H4 (cell line): ENCODE results near the gene PLEKHA5. TPM values are rescaled to one million over a fixed set of nuclear protein-coding genes. Genes with fewer than 3 reads are reported as not detected.

Experiments used
- DNase-seq: peaks from one replicate; pipeline ENCODE4 v3.0.0-alpha.2; 2015; ENCODE audit warnings: low spot score
- total RNA-seq: library from RNA; depleted of rRNA; stranded (reverse); fragments of >200 nt; shearing (Covaris generic); gene quantifications from 2 replicates; pipeline ENCODE4 v1.2.3, GENCODE V29; 2014

PLEKHA5 gene
- total RNA-seq, 1 experiment from 2014 or later, result 18.7 TPM

DNA sequence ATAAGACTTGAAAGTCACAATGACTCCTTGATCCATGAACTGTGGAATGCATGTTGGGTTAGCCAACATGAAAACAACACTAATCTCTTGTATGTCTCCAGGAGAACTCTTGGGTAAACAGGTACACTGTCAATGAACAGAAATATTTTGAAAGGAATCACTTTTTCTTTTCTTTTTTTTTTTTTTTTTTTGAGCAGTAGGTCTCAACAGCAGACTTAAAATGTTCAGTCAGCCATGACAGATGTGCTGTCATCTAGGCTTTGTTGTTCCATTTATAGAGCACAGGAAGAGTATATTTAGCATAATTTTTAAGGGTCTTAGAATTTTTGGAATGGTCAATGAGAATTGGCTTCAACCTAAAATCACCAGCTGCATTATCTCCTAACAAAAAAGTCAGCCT lies 2.3 kb upstream of the PLEKHA5 start:
- DNase-seq, result no peak

DNA sequence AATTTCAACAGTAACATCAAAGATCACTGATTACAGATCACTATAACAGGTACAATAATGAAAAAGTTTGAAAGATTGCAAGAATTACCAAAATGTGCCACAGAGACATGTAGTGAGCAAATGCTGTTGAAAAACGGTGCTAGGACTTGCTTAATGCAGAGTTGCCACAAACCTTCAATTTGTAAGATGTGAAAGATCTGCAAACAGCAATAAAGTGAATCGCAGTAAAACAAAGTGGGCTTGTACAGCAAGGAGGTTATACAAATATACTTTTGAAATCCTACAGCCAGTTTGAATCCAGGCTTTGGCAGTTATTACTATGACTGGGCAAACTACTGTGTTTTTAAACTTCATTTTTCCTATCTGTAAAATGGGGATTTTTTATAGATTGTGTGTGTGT lies 1.0 kb upstream of the PLEKHA5 start:
- no peak for DNase-seq

DNA sequence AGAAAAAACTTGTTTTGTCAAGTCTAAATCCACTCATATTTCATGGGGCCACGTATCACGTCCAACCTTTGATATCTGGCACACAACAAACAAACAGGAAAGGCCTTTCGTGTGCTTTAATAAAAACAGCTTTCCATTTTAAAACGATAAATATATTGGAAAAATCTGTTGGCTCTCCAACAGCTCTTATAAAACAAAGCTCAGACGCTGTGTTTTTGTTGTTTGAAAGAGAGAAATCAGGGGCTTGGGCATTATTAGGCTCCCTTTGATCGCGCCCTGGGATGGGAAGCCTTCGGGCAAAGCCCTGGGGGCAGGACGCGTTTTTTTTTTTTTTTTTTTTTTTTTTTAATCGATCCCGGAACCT lies 429 bp upstream of the PLEKHA5 start:
- no peak for DNase-seq

DNA sequence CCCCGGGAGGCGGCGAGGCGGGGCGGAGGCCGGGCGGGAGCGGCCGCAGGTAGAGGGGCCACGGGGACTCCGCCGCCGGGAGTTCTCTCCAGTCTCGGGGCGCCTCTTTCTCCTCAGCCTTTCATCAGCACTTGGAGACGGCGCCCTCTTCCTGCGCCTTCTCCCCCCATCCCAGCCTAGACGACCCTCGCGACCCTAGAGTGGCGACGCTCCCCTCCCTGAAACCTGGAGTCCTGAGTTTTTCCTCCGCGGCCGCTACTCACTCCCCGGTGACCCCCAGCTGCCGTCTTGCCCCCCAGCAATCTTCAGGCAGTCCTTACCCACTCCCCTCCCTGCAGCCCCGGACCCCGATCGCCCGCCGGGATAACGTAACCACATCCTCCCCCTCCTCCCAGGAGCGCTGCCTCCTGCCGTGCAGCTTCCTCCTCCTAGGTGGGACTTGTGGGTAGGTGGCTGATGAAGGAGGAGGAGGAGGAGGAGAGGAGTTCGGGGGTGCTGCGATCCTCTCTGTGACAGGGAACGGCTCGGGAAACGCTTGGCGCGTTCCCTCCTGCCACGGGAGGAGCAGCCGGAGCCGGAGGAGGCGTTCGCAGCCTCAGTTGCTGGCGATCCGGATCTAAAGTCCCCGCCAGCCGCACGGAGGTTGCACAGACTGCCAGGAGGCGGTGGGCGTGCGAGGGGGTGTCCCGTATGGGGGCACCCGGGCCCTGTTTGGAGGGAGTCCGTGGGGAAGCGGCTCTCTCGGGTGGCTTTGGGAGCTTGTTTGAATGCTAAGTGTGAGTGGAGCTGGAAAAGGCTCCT lies 891 bp downstream of the PLEKHA5 start:
- peak; percentile 11 for DNase-seq

DNA sequence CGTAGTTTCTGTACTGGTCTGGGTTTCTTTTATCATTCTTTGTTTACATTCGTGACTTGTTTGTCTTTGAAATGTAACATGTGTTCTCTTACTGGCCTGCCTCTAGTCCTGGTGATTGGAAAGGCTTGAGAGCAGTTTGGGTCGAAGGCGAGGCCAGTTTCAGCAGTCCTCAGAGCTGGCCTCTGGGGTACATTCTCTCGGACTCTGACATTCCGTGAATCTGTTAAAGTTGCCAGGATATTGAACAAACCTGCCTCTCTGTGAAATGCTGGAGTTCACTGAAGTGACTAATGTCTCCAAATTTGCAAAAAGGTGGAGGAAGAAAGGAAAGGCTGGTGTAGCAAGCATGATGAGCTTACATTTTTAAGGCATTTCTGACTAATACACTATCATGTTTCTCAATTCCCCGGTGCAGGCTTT lies 1.5 kb downstream of the PLEKHA5 start:
- DNase-seq, result peak; percentile 30

DNA sequence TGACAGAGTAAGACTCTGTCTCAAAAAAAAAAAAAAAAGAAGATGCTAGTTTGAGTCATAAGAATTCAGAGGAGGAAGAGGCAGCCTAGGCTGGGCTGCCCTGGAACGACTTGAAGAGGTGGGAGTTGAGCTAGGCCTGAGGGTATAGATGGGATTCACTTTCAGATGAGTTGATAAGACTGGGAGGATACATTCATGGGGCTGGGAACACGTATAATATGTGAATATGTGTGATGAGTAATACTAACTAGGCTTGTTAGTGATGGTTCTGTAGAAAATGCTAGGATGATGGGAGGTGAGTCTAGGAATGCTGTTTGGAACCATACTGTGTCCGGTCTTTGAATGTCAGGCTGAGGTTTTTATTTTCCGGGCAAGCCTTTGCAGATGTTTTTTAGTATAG lies 9.0 kb downstream of the PLEKHA5 start:
- DNase-seq, result no peak

DNA sequence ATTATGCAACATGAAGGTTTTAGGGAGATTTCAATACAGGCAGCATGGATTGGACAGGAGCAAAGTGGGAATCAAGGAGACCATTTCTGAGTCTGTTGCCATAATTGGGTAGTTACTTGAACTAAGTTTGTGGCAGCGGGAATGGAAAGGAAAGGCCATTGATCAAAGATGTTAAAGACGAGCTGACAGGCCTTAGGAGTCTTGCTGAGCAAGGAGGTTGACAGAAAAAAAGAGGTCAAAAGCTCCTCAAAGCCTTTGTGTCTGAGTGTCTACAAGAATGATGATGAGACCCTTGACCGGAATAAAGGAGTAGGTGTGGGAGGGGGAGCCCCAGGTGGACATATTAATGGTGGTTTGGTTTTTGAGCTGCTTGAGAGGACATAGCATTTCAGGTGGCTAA lies 9.4 kb downstream of the PLEKHA5 start:
- DNase-seq, result no peak

DNA sequence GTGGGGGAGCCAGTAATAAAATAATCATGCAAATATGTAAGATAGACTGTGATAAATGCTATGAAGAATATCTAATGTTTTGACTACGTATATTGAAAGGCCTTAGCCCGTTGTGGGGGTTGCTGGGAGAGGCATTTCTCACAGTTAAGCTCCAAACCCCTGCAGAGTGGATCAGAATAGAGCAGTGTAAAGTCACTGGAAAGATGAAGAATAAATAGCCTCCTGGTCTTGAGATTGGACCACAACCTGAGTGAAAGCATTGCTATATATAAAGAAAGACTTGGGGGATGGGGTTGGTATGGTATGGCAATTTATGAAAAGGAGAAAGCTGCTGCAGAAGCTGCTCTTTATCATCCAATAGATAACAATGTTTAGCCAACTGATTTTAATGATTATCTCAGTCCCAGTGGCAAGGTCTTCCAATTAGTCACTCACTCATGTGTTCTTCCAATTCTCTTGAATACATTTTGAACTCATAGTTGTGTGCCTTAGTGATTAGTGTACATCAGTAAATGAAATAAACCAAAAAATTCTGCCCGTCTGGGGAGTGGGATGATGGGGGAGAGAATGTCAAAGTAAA lies 10.2 kb downstream of the PLEKHA5 start:
- DNase-seq, result no peak

DNA sequence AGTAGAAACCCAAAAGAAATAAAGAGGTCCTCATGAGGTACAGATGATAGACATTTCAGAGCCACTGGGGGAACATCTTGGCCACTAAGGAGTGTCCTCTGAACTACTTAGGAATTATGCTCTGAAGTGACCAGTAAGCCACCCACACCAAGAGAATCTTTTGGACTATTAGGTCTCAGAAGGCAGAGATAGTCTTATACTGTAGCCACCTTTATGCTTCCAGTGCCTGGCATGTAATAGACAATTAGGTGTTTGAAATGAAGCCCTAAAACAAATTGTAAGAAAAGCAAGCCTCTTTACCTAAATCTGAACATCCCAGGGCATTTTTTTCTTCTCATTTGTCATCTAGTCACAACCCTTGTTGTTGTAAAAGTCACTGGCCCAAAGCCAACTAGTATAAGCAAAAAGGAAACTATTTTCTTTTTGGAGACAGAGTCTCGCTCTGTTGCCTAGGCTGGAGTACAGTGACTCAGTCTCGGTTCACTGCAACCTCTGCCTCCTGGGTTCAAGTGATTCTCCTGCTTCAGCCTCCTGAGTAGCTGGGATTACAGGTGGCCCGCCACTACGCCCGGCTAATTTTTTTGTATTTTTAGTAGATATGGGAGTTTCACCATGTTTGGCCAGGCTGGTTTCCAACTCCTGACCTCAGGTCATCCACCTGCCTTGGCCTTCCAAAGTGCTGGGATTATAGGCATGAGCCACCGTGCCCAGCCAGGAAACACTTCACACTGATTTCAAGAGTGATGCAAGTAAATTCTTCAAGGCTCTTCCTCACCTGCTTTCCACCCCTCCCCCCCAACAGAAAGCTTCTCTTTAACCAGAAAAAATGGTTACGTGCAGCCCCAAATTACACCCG lies 11.1 kb downstream of the PLEKHA5 start:
- no peak for DNase-seq

DNA sequence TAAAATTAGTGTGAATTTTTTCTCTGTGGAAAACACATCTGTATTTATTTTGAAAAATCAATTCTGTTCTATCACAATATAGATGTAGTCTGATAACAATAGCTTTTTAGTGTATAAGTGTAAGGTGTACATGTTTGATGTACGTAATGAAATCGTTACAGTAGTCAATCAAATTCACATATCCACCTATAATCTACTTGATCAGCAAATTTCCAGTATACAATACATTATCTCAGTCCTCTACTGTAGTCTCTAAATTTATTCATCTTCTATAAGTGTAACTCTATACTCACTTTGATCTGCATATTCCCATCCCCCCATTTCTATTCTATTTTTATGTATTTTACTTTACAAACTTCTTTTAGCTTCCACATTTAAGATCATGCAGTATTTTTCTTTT lies 13.0 kb downstream of the PLEKHA5 start:
- no peak for DNase-seq

DNA sequence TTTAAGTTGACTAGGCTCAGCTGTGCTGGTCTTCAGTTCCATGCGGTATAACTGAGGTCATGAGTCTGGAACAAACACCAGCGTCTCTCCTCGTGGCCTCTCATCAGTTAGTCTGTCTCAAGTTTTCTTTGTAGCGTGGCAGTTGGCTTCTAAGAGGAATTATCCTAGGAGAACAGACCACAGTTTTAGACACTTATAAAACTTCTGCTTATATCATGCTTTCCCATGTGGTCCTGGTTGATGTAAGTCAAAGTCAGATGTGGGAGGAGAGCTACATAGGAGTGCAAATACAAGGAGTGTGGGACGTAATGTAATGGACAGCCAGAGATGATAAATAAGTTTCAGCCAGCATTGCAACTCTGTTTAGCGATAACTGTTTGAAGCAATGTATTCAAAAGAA lies 14.8 kb downstream of the PLEKHA5 start:
- DNase-seq, result no peak

DNA sequence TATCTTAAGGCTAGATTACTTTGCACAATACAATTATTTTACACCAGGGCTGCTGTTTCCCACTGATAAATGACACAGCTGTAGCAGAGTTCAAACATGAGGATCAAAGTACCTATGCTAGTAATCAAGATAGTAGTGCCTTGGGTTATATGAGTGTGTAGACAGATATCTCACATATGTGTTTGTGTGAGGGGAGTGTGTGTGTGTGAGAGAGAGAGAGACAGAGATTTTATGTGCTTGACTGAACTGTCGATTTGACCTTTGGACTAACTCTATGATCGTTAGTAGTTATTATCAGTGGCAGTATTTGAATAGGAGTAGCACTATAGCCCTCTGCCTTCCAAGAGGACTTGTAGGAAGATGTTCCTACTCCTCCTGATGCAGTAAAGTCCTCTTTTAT lies 15.5 kb downstream of the PLEKHA5 start:
- DNase-seq, result no peak

DNA sequence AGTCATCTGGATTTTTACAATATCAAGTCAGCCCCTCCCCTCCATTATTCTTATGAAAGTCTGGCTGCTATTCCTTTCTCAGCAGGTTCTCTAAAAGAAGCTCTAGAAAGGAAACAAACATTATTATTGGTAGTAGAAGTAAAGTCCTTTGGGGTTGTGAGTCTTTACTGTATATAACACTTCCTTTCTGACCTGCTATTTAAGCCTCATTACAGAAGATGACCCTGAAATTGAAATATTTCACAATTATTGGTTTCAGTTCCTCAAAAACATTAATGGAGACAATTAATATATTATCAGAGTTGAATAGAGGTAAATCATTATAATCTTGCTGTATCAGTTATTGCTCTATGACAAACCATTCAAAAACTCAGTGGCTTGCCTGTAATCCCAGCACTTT lies 19.3 kb downstream of the PLEKHA5 start:
- DNase-seq, result no peak

DNA sequence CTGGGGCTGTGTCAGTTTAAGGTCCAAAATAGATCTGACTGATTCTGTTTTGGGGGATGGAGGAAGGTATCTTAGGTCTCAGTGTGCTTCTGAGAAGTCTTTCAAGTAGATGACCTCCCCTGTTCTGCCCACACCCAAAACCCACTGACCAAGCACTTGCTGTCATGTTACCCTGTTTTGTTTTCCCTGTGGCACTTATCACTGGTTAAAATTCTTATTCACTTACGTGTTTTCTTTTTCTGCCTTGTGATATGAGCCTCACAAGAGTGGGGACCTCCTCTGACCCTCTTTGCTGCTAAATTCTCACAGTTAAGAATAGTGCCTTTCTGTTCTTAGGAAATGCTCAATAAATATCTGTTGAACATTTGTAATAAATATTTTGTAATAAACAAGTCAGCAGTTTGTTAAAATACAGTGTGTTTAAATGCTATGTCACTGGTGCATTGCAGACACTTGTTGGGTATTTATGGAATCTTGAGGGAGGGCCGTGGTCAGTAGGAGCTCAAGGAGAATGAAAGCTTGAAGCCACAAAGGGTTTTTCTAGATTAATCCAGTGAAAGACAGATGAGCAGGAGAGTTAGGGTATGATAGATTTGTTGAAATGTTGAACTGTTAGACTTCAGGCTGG lies 20.9 kb downstream of the PLEKHA5 start:
- DNase-seq, result peak; percentile 13

DNA sequence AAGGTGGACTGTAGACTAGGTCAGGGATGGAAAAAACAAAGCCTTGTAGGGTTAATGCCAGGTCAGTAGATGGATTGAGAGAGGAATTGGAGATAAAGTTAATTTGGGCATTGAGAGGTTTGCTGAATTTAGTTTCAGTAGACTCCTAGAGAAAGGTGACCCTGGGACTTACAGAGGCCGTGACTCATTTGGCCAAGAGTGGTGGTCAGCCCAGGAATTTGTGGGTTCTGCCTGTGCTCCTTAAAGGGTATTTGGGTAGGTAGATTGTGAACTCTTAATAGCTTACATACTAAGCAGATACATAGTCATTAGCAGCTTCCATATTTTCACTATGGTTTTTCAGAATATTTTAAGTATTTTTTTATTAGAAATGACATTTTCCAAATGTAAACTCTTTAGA lies 21.8 kb downstream of the PLEKHA5 start:
- no peak for DNase-seq

DNA sequence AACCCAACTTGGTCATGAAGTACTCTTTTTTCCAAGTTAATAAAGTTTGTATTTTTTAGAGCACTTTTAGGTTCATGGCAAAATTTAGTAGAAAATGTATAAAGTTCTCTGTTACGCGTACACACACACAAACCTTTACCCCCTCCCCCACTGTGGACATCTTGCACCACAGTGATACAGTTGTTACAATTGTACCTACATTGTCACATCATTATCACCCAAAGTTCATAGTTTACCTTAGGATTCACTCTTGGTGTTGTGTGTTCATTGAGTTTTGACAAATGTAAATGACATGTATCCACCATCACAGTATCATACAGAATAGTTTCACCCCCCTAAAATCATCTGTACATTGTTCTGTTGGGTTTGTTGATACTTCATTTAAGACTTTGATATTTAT lies 23.9 kb downstream of the PLEKHA5 start:
- DNase-seq, result no peak

DNA sequence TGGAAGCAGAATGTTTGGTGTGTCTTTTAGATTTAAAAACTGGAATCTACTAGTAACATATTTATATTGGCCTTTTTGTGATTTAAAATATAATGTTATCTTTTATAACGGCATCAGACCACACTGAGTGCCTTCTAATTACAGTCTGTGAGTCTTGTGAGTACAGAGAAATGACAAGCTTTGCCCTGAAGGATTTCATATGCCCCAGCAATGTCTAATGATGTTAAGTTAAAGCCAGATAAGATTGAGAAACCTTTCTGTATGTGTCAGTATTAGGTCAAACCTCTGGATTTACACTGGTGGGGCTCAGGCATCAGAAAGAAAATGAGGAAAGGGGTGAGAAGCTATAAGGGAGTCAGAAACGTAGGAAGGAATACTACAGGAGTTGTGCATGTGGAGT lies 25.2 kb downstream of the PLEKHA5 start:
- no peak for DNase-seq

DNA sequence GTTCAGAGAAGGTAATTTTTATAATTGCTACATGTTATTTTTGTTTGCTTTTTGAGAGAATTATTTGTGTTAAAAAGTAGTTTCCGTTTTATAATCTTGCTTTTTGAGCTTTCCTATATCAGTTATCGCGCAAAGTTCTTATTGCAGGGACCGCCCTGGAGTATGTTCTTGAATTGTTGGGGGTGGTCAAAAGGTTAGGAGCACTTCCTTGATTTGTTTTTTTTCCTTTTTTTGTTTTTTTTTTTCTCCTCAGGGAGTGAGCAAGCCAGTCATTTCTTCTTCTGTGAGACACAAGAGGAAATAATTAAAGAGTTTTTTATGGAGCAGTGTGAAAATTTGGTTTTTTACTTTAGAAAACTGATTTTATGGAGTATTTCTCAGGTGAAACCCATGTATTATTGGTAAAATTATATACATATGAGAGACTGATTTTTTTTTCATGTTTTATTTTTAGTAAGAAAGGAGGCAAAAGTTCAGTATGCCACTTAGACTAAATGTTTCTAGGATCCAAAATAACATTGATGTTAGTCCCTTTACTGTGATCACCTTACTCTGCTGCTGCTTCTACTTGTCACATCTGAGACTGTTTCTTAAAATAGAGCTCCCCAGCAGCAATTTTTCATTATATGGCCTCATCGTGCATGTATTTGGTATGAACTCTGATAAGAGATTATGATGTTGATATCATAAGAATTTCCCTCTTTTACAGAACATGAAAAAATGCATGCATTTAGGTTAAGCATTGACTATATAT lies 26.6 kb downstream of the PLEKHA5 start:
- DNase-seq, result no peak

DNA sequence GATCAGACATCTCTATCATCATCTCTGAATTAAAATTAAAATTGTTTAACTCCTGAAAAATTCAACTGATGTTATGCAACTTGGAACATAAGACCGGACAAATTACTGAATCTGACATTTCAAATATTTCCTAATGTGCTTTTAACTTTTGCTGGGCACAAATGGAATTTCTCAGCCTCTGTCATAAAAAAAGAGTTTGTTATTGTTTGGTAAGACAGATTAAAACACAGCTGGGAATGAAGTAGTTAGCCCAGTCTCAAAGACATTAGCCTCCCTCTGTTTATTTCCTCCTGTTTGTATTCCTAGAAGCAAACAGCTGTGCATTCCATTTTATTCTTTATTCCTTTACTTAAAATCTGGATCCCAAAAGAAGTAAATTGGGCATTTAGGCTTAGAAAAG lies 29.4 kb downstream of the PLEKHA5 start:
- DNase-seq, result peak; percentile 19

DNA sequence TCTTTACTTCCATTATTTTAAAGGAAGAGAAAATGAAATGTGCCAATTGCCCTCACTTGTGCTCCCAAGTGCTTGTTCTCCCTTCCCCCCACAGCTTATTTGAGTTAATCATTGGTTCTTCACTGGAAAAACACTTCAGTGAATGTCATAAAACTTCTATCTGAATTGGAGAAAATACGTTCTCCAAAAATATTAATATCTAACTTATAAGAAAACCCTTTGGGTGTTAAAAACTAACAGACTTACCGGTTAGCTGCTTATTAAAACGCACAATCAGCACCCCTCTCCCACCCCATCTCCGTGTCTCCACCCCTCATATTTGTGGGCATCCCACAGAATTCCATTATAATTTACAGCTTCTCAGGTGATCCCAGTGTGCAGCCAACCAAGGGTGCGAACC lies 31.7 kb downstream of the PLEKHA5 start:
- no peak for DNase-seq

DNA sequence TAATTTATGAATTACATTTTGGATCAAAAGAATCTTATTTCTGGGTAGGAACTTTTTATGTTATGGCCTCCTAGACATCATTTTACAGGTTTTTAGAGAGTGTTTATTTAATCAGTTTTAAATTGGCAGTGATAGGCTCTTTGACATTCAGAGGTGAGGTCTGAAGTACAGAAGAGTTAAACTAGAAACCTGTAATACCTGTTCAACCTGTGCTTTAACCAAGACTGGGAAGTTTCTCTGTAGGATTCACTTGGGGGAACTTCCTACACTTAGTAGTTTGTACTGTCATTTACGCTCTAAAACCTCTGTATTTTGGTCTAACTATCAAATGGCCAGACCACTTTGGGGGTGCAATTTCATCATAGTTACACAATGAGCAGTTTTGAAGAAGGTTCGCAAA lies 35.9 kb downstream of the PLEKHA5 start:
- no peak for DNase-seq

DNA sequence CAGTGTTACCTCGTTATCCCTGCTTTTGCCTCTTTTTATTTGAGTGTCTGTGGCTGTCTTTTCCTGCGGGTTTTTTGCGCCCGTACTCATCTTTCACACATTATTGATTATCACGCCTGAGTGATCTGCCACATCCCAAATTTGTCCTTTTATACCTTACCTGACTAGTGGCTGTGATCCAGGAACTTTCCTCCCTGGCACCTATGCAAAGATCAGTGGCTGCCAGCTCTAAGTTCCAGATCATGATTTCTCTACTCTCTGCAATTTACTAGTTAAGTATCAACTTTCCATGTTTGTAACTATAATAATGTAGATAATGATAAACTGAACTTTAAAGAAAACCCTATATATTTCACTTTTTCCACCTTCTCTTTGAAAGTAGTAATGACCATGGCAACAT lies 36.9 kb downstream of the PLEKHA5 start:
- DNase-seq, result no peak
